ENCODE measurements around the gene ADAMTS14. TPM values are rescaled to one million over a fixed set of nuclear protein-coding genes. Genes with fewer than 3 reads are reported as not detected.
A peak's percentile ranks its signal among the peaks of the same experiment; 100 is the strongest.

ADAMTS14 gene
- total RNA-seq, 4 donors from 2014 or later, result 0.15 to 0.51 (median 0.40) TPM

DNA sequence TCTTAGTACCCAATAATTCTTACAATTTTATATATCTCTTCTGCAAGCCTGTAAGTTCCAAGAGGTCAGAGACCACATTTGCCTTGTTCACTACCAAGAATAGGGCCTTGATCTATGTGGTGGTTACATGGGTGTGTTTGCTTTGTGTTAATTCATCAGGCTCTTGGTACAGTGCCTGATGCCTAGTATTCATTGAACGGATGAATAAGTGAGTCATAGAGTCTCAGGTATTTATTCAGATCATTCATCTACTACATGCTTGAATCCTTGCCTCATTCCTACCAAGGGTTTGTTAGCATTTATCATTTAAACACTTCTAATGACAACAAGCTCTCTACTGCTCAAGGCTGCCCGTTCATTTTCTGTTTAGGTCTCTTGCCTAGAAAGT is 132.1 kb downstream of the ADAMTS14 start:
- TF ChIP-seq POLR2AphosphoS5 (IDR thresholded peaks at IDR 0.05), result no peak
- TF ChIP-seq, protein P1, sequence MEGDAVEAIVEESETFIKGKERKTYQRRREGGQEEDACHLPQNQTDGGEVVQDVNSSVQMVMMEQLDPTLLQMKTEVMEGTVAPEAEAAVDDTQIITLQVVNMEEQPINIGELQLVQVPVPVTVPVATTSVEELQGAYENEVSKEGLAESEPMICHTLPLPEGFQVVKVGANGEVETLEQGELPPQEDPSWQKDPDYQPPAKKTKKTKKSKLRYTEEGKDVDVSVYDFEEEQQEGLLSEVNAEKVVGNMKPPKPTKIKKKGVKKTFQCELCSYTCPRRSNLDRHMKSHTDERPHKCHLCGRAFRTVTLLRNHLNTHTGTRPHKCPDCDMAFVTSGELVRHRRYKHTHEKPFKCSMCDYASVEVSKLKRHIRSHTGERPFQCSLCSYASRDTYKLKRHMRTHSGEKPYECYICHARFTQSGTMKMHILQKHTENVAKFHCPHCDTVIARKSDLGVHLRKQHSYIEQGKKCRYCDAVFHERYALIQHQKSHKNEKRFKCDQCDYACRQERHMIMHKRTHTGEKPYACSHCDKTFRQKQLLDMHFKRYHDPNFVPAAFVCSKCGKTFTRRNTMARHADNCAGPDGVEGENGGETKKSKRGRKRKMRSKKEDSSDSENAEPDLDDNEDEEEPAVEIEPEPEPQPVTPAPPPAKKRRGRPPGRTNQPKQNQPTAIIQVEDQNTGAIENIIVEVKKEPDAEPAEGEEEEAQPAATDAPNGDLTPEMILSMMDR (IDR thresholded peaks at IDR 0.05), result no peak
- no peak for TF ChIP-seq POLR2A (IDR thresholded peaks at IDR 0.05)
- TF ChIP-seq EP300 (IDR thresholded peaks at IDR 0.05), result no peak
- no peaks in the 10 kb centered on the region for H3K36me3 ChIP-seq
- no peaks in the 10 kb centered on the region for H3K27me3 ChIP-seq
- H3K4me1 ChIP-seq, result peaks cover 21% of the 10 kb centered on the region
- no peaks in the 10 kb centered on the region for H3K9me3 ChIP-seq
- peak overlapping the region; percentile 78 for H3K27ac ChIP-seq
- 48% methylated on average over 2 of the region's 2 CpGs for WGBS
- no peak overlapping the region for H3K4me3 ChIP-seq
- no peak for DNase-seq (ENCODE audit: low spot score in 2 of 2)

DNA sequence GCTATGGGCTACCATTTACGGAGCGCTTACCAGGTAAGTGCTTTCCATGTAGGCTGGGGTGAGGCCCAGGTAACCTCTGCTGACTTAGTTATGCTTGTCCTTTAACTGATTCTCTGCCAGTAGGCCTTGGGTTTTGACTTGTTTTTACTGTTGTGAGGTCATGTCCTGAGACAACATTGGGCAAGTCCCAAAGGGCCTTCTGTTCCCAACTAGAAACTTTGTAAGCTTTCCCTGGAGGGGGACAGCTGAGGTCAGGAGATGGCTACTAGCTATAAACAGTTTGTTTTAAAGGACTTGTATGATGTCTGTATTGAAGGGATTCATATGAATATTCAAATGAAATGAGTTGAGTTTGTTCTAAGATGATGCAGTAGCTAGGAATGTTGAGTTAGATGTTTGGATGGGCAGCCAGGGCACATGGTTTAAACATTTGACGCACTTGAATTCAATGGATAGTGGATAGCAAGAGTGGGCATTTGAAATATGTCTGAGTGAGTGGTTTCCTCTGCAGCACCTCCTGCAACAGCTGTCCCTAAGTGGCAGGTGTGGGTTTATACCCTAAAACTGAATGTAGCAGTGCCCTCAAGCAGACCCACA is 133.4 kb downstream of the ADAMTS14 start:
- no peaks in the 10 kb centered on the region for H3K9me3 ChIP-seq
- no peak for DNase-seq (ENCODE audit: low spot score in 2 of 2)
- peak overlapping the region; percentile 78 for H3K27ac ChIP-seq

DNA sequence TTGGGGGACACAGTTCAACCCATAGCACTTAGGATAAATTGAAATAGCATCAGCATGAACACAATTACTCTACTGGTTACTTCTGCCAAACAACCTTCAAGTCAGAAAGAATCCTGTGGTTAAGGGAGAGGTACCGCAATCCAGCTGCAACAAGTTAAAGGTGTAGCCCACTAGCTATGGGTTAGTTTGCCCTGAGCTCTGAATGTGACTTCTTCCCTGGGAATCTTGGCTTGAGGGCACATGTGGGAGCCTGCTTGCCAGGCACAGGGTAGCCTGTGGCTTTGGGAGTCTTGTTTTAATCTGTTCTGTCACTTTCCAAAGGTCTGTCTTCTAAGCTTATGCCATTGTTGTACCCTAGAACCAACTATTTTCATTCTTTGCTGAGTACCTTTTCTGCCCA is 134.5 kb downstream of the ADAMTS14 start:
- WGBS, result 100% methylated on average over 1 of the region's 1 CpG
- Histone ChIP-seq H3K4me1 (peaks cover 21% of the 10 kb centered on the region), H3K9me3 (no peaks in the 10 kb centered on the region), H3K36me3 (no peaks in the 10 kb centered on the region), H3K27ac (no peak overlapping the region), H3K27me3 (no peaks in the 10 kb centered on the region), H3K4me3 (no peak overlapping the region)
- DNase-seq (ENCODE audit: low spot score in 2 of 2), result no peak
- TF ChIP-seq EP300 (IDR thresholded peaks at IDR 0.05) (no peak), POLR2AphosphoS5 (IDR thresholded peaks at IDR 0.05) (no peak), POLR2A (IDR thresholded peaks at IDR 0.05) (no peak)
- TF ChIP-seq, protein P1 (IDR thresholded peaks at IDR 0.05), result no peak

More for the DNA sequence above, 133.4 kb downstream of the ADAMTS14 start:
- Histone ChIP-seq H3K27me3 (no peaks in the 10 kb centered on the region), H3K4me3 (no peak overlapping the region), H3K4me1 (peaks cover 21% of the 10 kb centered on the region), H3K36me3 (no peaks in the 10 kb centered on the region)
- 96% methylated on average over 3 of the region's 3 CpGs for WGBS
- TF ChIP-seq EP300 (IDR thresholded peaks at IDR 0.05), result no peak
- TF ChIP-seq, protein P1 (IDR thresholded peaks at IDR 0.05), result no peak
- TF ChIP-seq POLR2AphosphoS5 (IDR thresholded peaks at IDR 0.05), result no peak
- TF ChIP-seq POLR2A (IDR thresholded peaks at IDR 0.05), result no peak

DNA sequence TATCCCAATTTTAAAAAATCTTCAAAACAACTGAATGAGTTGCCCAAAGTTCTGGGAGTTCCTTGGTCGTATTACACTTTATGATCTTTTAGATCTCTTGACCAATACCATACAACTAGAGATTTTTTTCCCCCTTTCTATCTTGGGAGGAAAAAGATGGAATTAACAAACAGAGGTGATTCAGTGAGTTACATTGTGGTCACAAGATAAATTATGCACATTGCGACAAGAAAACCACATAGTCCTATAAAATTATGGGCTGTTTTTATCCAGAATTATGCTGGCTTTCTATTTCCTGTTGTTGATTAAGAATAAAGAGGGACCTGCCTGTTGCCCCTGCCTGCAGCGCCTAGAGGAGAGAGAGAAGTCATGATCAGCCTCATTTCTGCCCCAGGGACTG is 135.2 kb downstream of the ADAMTS14 start:
- WGBS, result 77% methylated on average over 3 of the region's 3 CpGs
- Histone ChIP-seq H3K27me3 (no peaks in the 10 kb centered on the region), H3K4me1 (peaks cover 21% of the 10 kb centered on the region), H3K9me3 (no peaks in the 10 kb centered on the region), H3K27ac (no peak overlapping the region), H3K36me3 (no peaks in the 10 kb centered on the region), H3K4me3 (no peak overlapping the region)
- DNase-seq (ENCODE audit: low spot score in 2 of 2), result no peak
- TF ChIP-seq, protein P1 (IDR thresholded peaks at IDR 0.05), result no peak
- TF ChIP-seq EP300 (IDR thresholded peaks at IDR 0.05) (no peak), POLR2AphosphoS5 (IDR thresholded peaks at IDR 0.05) (no peak), POLR2A (IDR thresholded peaks at IDR 0.05) (no peak)

DNA sequence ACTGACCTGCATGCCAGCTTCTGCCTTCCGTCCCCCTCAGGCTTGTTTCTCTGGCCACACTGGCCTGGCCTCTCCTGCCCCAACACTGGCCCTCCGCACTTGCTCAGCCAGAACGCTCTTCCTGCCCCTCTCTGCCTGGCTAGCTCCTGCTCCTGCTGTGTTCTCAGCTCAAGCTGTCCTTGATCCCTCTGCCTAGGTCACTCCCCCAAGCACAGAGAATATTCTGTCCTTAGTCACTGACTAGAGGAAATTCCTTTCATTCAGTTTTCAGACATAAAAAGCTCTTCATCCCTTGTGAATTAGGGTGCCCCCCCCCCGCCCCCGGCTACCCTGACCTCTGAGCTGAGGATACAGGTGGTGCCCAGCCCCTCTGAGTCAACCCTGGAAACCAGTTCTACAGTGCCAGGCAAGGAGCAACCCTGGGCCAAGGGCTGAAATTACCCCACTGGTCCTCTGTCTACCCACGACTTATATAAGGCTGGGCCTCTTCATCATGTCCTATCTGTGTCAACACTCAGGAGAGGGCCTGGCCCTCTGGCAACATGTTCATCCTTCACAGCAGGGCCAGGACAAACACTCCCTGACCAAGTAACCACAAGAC is 136.8 kb downstream of the ADAMTS14 start:
- Histone ChIP-seq H3K9me3 (no peaks in the 10 kb centered on the region), H3K4me3 (no peak overlapping the region), H3K27me3 (no peaks in the 10 kb centered on the region), H3K27ac (no peak overlapping the region), H3K36me3 (no peaks in the 10 kb centered on the region), H3K4me1 (peaks cover 17% of the 10 kb centered on the region)
- WGBS, result 79% methylated on average over 6 of the region's 6 CpGs
- TF ChIP-seq POLR2A (IDR thresholded peaks at IDR 0.05), result no peak
- no peak for DNase-seq (ENCODE audit: low spot score in 2 of 2)
